Measurements from ENCODE around the gene NEU4.
"Not testable (repeated sequence)": the region's sequence is repeated elsewhere in the genome, so short reads cannot be mapped to it uniquely, and the experiment has no call there.

Gene NEU4

GRCh38 chr2:241798631-241799521, 10.1 kb upstream of the NEU4 start:
- no peak for DNase-seq (ENCODE audit: extremely low read depth in 1 of 2, low read depth in 1 of 2)

GRCh38 chr2:241799522-241800197, 9.3 kb upstream of the NEU4 start:
- no peak for DNase-seq (ENCODE audit: extremely low read depth in 1 of 2, low read depth in 1 of 2)

- not testable (repeated sequence) for DNase-seq (ENCODE audit: extremely low read depth in 1 of 2, low read depth in 1 of 2)
These were observed 8.6 kb upstream of the NEU4 start for GRCh38 chr2:241800198-241800903.

GRCh38 chr2:241801611-241802420, 7.2 kb upstream of the NEU4 start:
- DNase-seq (ENCODE audit: extremely low read depth in 1 of 2, low read depth in 1 of 2), result no peak

- no peak for DNase-seq (ENCODE audit: extremely low read depth in 1 of 2, low read depth in 1 of 2)
These were observed 6.3 kb upstream of the NEU4 start for GRCh38 chr2:241802421-241803318.

GRCh38 chr2:241803387-241804325, 5.3 kb upstream of the NEU4 start:
- peak in 1 of 2 donors; percentile 19 for DNase-seq (ENCODE audit: extremely low read depth in 1 of 2, low read depth in 1 of 2)

GRCh38 chr2:241804326-241805229, 4.4 kb upstream of the NEU4 start:
- DNase-seq (ENCODE audit: extremely low read depth in 1 of 2, low read depth in 1 of 2), result no peak

- not testable (repeated sequence) for DNase-seq (ENCODE audit: extremely low read depth in 1 of 2, low read depth in 1 of 2)
These were observed 2.8 kb upstream of the NEU4 start for GRCh38 chr2:241806217-241806616.

GRCh38 chr2:241808051-241808720, 807 bp upstream of the NEU4 start:
- no peak for DNase-seq (ENCODE audit: extremely low read depth in 1 of 2, low read depth in 1 of 2)

GRCh38 chr2:241809383-241810306, 652 bp downstream of the NEU4 start:
- no peak for DNase-seq (ENCODE audit: extremely low read depth in 1 of 2, low read depth in 1 of 2)

- DNase-seq (ENCODE audit: extremely low read depth in 1 of 2, low read depth in 1 of 2), result no peak
These were observed 1.6 kb downstream of the NEU4 start for GRCh38 chr2:241810307-241811200.

GRCh38 chr2:241811201-241811951, 2.4 kb downstream of the NEU4 start:
- DNase-seq (ENCODE audit: extremely low read depth in 1 of 2, low read depth in 1 of 2), result no peak

GRCh38 chr2:241811952-241812729, 3.1 kb downstream of the NEU4 start:
- DNase-seq (ENCODE audit: extremely low read depth in 1 of 2, low read depth in 1 of 2), result no peak

Measured in activated CD8-positive, alpha-beta memory T cell treated with anti-CD3 and anti-CD28 coated beads for 1 hour (primary cell).